Measurements from ENCODE around the gene ECHS1.
"Not testable (repeated sequence)": the region's sequence is repeated elsewhere in the genome, so short reads cannot be mapped to it uniquely, and the experiment has no call there.

ECHS1 gene

DNA sequence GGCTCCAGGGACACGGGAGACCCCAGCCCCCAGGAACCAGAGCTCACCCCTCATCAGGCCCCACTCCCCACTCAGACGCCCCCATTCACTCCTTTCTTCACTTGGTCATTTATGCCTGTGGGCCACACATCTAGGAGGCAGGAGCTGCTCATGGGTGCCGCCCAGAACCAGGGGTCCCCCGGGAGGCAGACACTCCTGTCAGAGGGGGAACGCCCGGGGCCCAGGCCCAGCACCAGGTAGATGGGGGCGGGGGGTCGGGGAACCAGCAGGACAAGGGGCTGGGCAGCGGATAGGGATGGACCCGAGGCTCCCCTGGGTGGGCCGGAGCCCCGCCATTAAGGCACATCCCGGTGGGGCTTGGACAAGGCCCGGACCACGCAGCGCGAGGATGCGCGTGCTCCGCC lies 48.3 kb downstream of the ECHS1 start:
- no peak for DNase-seq (ENCODE audit: low spot score)

GRCh38 chr10:133324198-133324792 lies 48.9 kb downstream of the ECHS1 start:
- DNase-seq (ENCODE audit: low spot score) = no peak

DNA sequence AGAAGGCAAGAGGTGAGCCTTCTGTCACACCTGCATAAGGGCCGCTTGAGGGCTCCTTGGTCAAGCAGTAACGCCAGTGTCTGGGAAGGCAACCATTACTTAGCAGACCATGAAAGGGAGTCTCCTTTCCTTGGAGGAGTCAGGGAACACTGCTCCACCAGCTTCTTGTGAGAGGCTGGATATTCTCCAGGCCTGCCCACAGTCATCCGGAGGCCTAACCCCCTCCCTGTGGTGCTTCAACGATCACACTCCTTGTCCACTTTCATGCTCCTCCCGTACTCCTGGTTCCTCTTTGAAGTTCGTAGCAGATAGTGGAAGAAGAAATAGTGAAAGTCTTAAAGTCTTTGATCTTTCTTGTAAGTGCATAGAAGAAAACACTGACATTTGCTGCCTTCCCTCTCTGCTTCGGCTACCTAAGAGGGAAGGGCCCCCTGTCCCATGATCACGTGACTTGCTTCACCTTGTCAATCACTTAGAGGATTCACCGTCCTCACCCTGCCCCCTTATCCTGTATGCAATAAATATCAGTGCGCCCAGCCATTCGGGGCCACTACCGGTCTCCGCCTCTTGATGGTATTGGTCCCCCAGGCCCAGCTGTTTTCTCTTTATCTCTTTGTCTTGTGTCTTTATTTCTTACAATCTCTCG lies 51.0 kb downstream of the ECHS1 start:
- DNase-seq (ENCODE audit: low spot score) = not testable (repeated sequence)

DNA sequence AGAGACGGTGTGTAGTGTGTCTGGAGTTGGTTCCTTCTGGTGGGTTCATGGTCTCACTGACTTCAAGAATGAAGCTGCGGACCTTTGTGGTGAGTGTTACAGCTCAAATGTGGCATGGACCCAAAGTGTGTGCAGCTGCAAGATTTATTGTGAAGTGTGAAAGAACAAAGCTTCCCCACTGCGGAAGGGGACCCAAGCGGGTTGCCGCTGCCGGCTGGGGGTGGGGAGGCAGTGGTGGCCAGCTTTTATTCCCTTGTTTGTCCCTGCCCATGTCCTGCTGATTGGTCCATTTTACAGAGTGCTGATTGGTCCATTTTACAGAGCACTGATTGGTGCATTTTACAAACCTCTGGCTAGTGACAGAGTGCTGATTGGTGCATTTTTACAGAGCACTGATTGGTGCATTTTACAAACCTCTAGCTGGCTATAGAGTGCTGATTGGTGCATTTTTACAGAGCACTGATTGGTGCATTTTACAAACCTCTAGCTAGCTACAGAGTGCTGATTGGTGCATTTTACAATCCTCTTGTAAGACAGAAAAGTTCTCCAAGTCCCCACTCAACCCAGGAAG lies 52.2 kb downstream of the ECHS1 start:
- DNase-seq (ENCODE audit: low spot score) = not testable (repeated sequence)

- DNase-seq (ENCODE audit: low spot score) = peak; percentile 52
Measured at GRCh38 chr10:133318494-133319127, 54.5 kb downstream of the ECHS1 start.

DNA sequence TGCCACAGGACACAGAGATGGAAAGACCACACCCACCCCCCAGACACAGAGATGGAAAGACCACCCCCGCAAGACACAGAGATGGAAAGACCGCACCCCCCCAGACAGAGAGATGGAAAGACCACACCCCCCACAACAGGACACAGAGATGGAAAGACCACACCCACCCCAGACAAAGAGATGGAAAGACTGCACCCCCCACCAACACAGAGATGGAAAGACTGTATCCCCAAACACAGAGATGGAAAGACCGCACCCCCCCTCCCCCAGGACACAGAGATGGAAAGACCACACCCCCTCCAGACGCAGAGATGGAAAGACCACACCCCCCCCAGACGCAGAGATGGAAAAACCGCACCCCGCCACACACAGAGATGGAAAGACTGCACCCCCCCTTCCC lies 56.4 kb downstream of the ECHS1 start:
- no peak for DNase-seq (ENCODE audit: low spot score)

DNA sequence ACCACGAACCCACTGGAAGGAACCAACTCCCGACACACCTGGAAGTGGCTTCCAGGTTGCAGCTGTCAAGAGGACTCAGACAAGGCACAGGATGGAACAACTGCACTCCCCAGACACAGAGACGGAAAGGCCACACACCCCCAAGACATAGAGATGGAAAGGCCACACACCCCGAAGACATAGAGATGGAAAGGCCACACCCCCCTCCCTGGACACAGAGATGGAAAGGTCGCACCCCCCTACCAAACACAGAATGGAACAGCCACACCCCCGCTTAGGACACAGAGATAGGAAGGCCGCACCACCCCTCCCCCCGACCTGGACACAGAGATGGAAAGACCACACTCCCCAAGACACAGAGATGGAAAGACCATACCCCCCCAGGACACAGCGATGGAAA lies 56.9 kb downstream of the ECHS1 start:
- no peak for DNase-seq (ENCODE audit: low spot score)

- DNase-seq (ENCODE audit: low spot score) = no peak
Measured at GRCh38 chr10:133315847-133316246, 57.3 kb downstream of the ECHS1 start.

DNA sequence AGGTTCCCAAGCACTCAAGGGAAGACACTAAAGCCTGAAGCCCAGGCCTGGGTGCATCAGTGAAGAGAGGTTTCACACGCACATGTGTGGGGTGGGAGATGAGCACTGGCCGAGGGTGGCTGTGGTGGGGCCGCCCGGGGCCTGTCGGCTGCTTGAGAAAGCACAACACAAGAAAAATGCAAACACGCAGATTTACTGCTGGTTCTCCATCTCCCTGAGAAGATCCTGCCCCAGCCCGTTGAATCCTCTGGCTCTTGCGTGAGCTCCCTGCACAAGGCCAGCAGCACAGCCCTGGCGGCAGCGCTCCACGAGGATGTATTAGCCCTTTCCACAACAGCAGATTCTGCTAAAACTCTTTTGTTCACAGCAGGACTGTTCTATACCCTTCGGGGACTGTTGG lies 58.2 kb downstream of the ECHS1 start:
- DNase-seq (ENCODE audit: low spot score) = no peak

DNA sequence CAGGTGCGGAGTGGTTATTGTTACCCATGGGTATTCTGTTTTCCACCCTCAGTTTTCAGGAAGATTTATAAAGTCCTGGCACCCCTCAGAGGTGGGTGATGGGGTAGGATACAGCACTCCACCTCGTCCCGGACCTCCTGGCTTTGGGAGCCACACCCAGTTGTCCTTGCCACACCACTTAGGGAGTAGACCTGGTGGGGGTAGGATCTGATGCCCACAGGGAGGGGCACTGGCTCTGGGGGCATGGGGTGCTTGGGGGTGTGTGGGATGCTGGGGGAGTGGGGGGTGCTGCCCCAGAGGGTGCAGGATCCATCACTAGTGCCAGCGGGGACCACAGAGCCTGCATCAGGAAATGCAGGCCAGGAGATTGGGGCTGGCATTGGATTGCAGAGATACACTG lies 60.0 kb downstream of the ECHS1 start:
- DNase-seq (ENCODE audit: low spot score) = no peak

DNA sequence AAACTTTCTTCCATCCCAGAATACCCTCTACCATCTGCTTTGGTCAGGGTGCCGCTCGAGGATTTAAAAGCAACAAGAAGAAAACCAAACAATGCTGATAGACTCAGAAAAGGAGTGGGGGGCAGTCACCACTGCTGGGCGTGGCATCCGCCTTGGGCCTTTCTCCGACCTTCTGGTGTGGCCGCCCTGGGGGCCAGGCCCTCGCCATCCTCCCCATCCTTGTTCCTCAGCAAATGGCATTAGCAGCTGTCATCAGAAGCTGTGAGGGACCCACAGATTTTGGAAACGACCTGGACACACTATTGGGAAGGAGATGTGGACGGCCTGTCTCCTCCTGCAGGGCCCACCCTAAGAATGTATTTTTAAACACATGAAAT lies 60.4 kb downstream of the ECHS1 start:
- DNase-seq (ENCODE audit: low spot score) = no peak

All from kidney capillary endothelial cell (primary cell).